Panc1 (cell line): ENCODE data around the gene CCN5.
A peak's percentile ranks its signal among the peaks of the same experiment; 100 is the strongest.

Source experiments
- CTCF ChIP-seq: fragments of 450-650 bp; IDR thresholded peaks from 2 replicates; pipeline ENCODE4 v1.5.1; 2017; ENCODE audit warnings: mild to moderate bottlenecking
- POLR2AphosphoS5 ChIP-seq: IDR thresholded peaks from 2 replicates; pipeline ENCODE4 v1.6.1; 2012; ENCODE audit warnings: mild to moderate bottlenecking, low read depth, low read length, moderate library complexity
- REST ChIP-seq, 2 experiments: IDR thresholded peaks; 2 replicates each; pipeline ENCODE4 v1.6.1; 2011 to 2012; ENCODE audit warnings: low read depth in 2 of 2, control low read depth in 1 of 2, low read length in 1 of 2, mild to moderate bottlenecking in 1 of 2, moderate library complexity in 1 of 2; ENCODE audit not compliant: insufficient read depth in 1 of 2
- SIN3A ChIP-seq: IDR thresholded peaks from 2 replicates; pipeline ENCODE4 v1.6.1; 2012; ENCODE audit warnings: low read depth, mild to moderate bottlenecking, low read length, moderate library complexity, borderline replicate concordance; ENCODE audit not compliant: insufficient read depth

GRCh38 chr20:44728801-44729443, 13.8 kb downstream of the CCN5 start:
- TF ChIP-seq CTCF (no peak), POLR2AphosphoS5 (peak; percentile 90), REST (IDR thresholded peaks at IDR 0.05; ENCODE audit: insufficient read depth in 1 of 2, low read depth in 2 of 2, low read length in 1 of 2) (no peak; a peak in 1 of 4 replicates), SIN3A (no peak)
